BE2C (cell line): ENCODE results near the gene NUAK2.
"Not testable (repeated sequence)": the region's sequence is repeated elsewhere in the genome, so short reads cannot be mapped to it uniquely, and the experiment has no call there.

Experiments
- DNase-seq: peaks from one replicate; pipeline ENCODE4 v3.0.0-alpha.2; 2020
- H3K27me3 ChIP-seq: fragments of 250-450 bp; sonication (Bioruptor Pico); 2 replicates; pipeline ENCODE4 v1.5.1; 2020; ENCODE audit warnings: mild to moderate bottlenecking
- H3K36me3 ChIP-seq: fragments of 250-450 bp; sonication (Bioruptor Pico); 2 replicates; pipeline ENCODE4 v1.5.1; 2020; ENCODE audit warnings: mild to moderate bottlenecking
- H3K4me1 ChIP-seq: fragments of 250-450 bp; sonication (Bioruptor Pico); 2 replicates; pipeline ENCODE4 v1.5.1; 2020
- H3K4me3 ChIP-seq: 2 replicates; pipeline ENCODE4 v1.5.1; 2011; ENCODE audit warnings: low read depth, low read length
- H3K9me3 ChIP-seq: fragments of 250-450 bp; sonication (Bioruptor Pico); 2 replicates; pipeline ENCODE4 v1.5.1; 2020
- TF ChIP-seq, protein P1 (sequence below): IDR thresholded peaks from 2 replicates; pipeline ENCODE4 v1.5.1; 2012; ENCODE audit warnings: mild to moderate bottlenecking, low read depth, low read length

NUAK2 gene

GRCh38 chr1:205298191-205298994, 23.2 kb downstream of the NUAK2 start:
- H3K4me1 ChIP-seq, result peaks cover 25% of the 10 kb centered on the region
- TF ChIP-seq, protein P1, sequence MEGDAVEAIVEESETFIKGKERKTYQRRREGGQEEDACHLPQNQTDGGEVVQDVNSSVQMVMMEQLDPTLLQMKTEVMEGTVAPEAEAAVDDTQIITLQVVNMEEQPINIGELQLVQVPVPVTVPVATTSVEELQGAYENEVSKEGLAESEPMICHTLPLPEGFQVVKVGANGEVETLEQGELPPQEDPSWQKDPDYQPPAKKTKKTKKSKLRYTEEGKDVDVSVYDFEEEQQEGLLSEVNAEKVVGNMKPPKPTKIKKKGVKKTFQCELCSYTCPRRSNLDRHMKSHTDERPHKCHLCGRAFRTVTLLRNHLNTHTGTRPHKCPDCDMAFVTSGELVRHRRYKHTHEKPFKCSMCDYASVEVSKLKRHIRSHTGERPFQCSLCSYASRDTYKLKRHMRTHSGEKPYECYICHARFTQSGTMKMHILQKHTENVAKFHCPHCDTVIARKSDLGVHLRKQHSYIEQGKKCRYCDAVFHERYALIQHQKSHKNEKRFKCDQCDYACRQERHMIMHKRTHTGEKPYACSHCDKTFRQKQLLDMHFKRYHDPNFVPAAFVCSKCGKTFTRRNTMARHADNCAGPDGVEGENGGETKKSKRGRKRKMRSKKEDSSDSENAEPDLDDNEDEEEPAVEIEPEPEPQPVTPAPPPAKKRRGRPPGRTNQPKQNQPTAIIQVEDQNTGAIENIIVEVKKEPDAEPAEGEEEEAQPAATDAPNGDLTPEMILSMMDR, result no peak

GRCh38 chr1:205297546-205298177, 23.9 kb downstream of the NUAK2 start:
- DNase-seq, H3K27me3 ChIP-seq, H3K9me3 ChIP-seq, H3K4me3 ChIP-seq, H3K36me3 ChIP-seq: not testable (repeated sequence)
- peaks cover 27% of the 10 kb centered on the region for H3K4me1 ChIP-seq

More at GRCh38 chr1:205298191-205298994, 23.2 kb downstream of the NUAK2 start:
- no peaks in the 10 kb centered on the region for H3K36me3 ChIP-seq
- H3K4me3 ChIP-seq, result no peak overlapping the region
- H3K9me3 ChIP-seq, result no peaks in the 10 kb centered on the region
- H3K27me3 ChIP-seq, result no peaks in the 10 kb centered on the region
- peak; percentile 79 for DNase-seq

GRCh38 chr1:205296154-205296553, 25.4 kb downstream of the NUAK2 start:
- no peaks in the 10 kb centered on the region for H3K27me3 ChIP-seq
- no peak for DNase-seq
- H3K4me3 ChIP-seq, result no peak overlapping the region
- no peaks in the 10 kb centered on the region for H3K36me3 ChIP-seq
- no peaks in the 10 kb centered on the region for H3K9me3 ChIP-seq
- TF ChIP-seq, protein P1, result no peak
- peaks cover 27% of the 10 kb centered on the region for H3K4me1 ChIP-seq

GRCh38 chr1:205294934-205295333, 26.6 kb downstream of the NUAK2 start:
- no peaks in the 10 kb centered on the region for H3K9me3 ChIP-seq
- H3K27me3 ChIP-seq, result no peaks in the 10 kb centered on the region
- DNase-seq, result no peak
- TF ChIP-seq, protein P1, result no peak
- peaks cover 27% of the 10 kb centered on the region for H3K4me1 ChIP-seq
- H3K36me3 ChIP-seq, result no peaks in the 10 kb centered on the region
- no peak overlapping the region for H3K4me3 ChIP-seq

GRCh38 chr1:205294175-205294917, 27.2 kb downstream of the NUAK2 start:
- Histone ChIP-seq H3K36me3 (no peaks in the 10 kb centered on the region), H3K4me1 (peaks cover 27% of the 10 kb centered on the region), H3K9me3 (no peaks in the 10 kb centered on the region), H3K27me3 (no peaks in the 10 kb centered on the region), H3K4me3 (no peak overlapping the region)
- TF ChIP-seq, protein P1, result no peak
- DNase-seq, result peak; percentile 55

DNA sequence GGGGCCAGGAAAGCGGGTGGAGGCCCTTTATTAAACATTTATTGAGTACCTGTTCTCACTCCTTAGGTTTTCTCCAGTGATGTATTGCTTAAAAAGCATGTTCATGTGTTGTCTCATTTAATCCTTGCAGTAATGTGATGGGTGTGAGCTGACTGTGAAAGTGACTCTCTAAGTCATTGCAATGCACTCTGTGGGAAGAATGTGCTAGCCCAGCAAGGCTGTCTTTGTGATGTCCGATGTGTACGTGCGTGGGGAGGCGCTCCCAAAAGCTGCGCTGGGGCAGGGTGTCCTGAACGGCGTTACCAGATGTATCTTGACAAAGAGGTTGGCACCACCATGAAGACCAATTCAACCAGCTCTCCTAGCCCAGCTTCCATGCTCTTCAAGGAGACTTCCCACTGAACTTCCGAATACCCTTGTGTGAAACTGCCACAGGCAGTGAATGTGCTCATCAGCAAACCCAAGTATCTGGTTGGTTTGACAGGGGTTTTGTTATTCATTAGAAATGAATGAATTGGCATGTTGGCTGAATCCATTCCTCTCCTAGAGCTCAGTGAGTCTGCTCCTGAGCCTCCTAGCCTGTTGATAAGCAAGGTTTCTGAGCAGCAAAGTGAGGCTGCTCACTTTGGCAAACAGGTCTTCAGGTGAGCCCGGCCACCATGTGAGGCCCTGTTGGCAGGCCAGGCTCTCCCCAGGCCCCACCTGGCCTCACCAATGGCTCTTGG, 28.0 kb downstream of the NUAK2 start:
- Histone ChIP-seq H3K27me3 (no peaks in the 10 kb centered on the region), H3K36me3 (no peaks in the 10 kb centered on the region), H3K4me1 (peaks cover 22% of the 10 kb centered on the region), H3K4me3 (no peak overlapping the region), H3K9me3 (no peaks in the 10 kb centered on the region)
- DNase-seq, result no peak
- TF ChIP-seq, protein P1, result no peak
